IPS-15b (cell line): ENCODE data around the gene VTA1.
"Not testable (repeated sequence)": the region's sequence is repeated elsewhere in the genome, so short reads cannot be mapped to it uniquely, and the experiment has no call there.

Source experiments
- H3K27me3 ChIP-seq: one replicate; pipeline ENCODE4 v1.6.1; 2013; ENCODE audit warnings: low read length; ENCODE audit not compliant: control insufficient read depth, insufficient read depth
- H3K36me3 ChIP-seq: one replicate; pipeline ENCODE4 v1.6.1; 2013; ENCODE audit warnings: low read length; ENCODE audit not compliant: control insufficient read depth, insufficient read depth
- H3K4me1 ChIP-seq: one replicate; pipeline ENCODE4 v1.6.1; 2013; ENCODE audit warnings: mild to moderate bottlenecking, low read length; ENCODE audit not compliant: control insufficient read depth, insufficient read depth
- H3K4me3 ChIP-seq: one replicate; pipeline ENCODE4 v1.5.1; 2013; ENCODE audit warnings: low read depth, low read length
- H3K9ac ChIP-seq: one replicate; pipeline ENCODE4 v1.6.1; 2013; ENCODE audit warnings: low read depth, mild to moderate bottlenecking, low read length
- H3K9me3 ChIP-seq: one replicate; pipeline ENCODE4 v1.6.1; 2013; ENCODE audit warnings: mild to moderate bottlenecking, low read length; ENCODE audit not compliant: control insufficient read depth, insufficient read depth

Gene VTA1

DNA sequence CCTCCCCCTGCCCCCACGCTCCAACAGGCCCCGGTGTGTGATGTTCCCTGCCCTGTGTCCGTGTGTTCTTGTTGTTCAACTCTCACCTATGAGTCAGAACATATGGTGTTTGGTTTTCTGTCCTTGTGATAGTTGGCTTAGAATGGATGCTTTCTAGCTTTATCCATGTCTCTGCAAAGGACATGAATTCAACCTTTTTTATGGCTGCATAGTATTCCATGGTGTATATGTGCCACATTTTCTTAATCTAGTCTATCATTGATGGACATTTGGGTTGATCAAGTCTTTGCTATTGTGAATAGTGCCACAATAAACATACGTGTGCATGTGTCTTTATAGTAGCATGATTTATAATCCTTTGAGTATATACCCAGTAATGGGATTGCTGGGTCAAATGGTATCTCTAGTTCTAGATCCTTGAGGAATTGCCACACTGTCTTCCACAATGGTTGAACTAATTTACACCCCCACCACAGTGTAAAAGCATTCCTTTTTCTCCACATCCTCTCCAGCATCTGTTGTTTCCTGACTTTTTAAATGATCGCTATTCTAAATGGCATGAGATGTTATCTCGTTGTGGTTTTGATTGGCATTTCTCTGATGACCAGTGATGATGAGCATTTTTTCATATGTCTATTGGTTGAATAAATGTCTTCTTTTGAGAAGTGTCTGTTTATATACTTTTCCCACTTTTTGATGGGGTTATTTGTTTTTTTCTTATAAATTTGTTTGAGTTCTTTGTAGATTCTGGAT is 82.6 kb downstream of the VTA1 start:
- H3K4me1 ChIP-seq, H3K36me3 ChIP-seq, H3K4me3 ChIP-seq, H3K27me3 ChIP-seq, H3K9ac ChIP-seq, H3K9me3 ChIP-seq: not testable (repeated sequence)

GRCh38 chr6:142232206-142233044 is 85.4 kb downstream of the VTA1 start:
- not testable (repeated sequence) for H3K9ac ChIP-seq

DNA sequence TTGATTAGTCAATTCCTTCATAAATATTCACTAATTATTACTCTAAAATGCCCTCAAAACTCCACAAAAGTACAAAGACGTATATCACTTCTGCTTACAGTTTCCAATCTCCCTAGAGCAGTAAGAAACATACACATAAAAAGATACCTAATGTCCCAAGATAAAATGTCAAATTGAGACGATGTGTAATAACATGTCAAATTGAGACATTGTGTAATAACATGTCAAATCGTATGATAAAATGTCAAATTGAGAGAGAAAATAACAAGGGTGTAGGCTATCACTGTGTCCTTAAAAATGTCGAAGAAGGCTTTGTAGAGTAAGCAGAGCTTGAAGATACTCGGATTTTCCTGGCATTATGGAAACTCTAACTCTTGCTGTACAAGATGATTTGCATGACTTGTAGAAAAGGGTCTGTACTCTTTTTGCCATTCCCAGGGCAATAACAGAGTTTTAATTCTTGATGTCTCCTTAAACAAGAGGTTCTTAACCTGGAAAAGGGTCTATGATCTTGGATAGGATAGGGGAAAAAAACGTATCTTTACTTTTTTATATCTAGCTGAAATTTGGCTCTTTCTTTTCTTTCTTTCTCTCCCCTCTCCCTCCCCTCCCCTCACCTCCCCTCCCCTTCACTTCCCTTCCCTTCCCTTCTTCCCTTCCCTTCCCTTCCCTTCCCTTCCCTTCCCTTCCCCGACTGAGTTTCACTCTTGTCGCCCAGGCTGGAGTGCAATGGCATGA is 87.1 kb downstream of the VTA1 start:
- peaks cover 6% of the 10 kb centered on the region for H3K4me1 ChIP-seq
- H3K4me3 ChIP-seq: no peak overlapping the region
- no peaks in the 10 kb centered on the region for H3K27me3 ChIP-seq
- H3K9me3 ChIP-seq: no peaks in the 10 kb centered on the region
- H3K36me3 ChIP-seq: no peaks in the 10 kb centered on the region
- no peak overlapping the region for H3K9ac ChIP-seq

More at GRCh38 chr6:142232206-142233044, 85.4 kb downstream of the VTA1 start:
- not testable (repeated sequence) for H3K4me1 ChIP-seq, H3K36me3 ChIP-seq, H3K4me3 ChIP-seq, H3K9me3 ChIP-seq, H3K27me3 ChIP-seq

GRCh38 chr6:142235272-142235671 is 88.2 kb downstream of the VTA1 start:
- no peaks in the 10 kb centered on the region for H3K9me3 ChIP-seq
- peaks cover 6% of the 10 kb centered on the region for H3K4me1 ChIP-seq
- H3K4me3 ChIP-seq: no peak overlapping the region
- no peak overlapping the region for H3K9ac ChIP-seq
- H3K27me3 ChIP-seq: no peaks in the 10 kb centered on the region
- H3K36me3 ChIP-seq: no peaks in the 10 kb centered on the region

DNA sequence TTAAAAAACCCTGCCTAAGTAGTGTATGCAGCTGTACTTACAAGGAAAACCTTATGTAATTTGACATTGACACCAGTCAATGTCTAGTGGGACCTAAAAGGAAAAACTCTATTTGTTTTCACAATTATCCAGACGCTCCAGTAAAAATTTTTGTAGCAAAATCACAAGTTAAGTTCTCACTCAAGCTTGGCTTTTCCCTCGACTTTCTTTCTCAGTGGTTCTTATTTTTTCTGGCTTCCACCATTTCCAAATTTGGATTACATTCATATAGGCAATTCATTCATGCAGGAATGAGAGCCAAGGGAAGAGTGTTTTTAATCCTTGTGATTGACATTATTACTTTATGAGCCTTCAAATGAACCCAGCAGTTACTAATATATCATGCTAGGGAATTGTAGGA is 88.7 kb downstream of the VTA1 start:
- Histone ChIP-seq H3K9ac (no peak overlapping the region), H3K27me3 (no peaks in the 10 kb centered on the region), H3K9me3 (no peaks in the 10 kb centered on the region), H3K4me3 (no peak overlapping the region), H3K4me1 (peaks cover 6% of the 10 kb centered on the region), H3K36me3 (no peaks in the 10 kb centered on the region)

DNA sequence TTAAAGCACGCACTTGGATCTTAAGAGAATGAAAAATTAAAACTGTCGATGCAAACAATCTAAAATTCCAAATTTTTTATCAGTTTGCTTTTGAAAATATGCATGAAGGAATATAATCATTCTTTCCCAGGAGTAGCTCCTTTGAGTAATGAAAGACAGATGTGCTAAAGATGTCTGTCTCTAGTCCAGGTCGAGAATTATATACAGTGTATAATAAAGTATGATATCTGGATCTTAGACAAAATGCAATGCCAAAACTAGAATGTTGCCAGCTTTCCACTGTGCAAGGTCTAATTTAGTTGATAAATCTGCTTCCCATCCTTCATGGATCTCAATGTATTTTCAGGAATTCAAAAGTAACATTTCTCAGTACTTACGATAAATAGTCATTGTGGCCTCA is 89.6 kb downstream of the VTA1 start:
- Histone ChIP-seq H3K4me3 (no peak overlapping the region), H3K9ac (no peak overlapping the region), H3K27me3 (no peaks in the 10 kb centered on the region), H3K36me3 (no peaks in the 10 kb centered on the region), H3K9me3 (no peaks in the 10 kb centered on the region), H3K4me1 (peaks cover 3% of the 10 kb centered on the region)

- Histone ChIP-seq H3K9me3 (no peaks in the 10 kb centered on the region), H3K9ac (no peak overlapping the region), H3K27me3 (no peaks in the 10 kb centered on the region), H3K36me3 (no peaks in the 10 kb centered on the region), H3K4me3 (no peak overlapping the region), H3K4me1 (peaks cover 4% of the 10 kb centered on the region)
These were observed 91.8 kb downstream of the VTA1 start for GRCh38 chr6:142238881-142239280.

- peaks cover 4% of the 10 kb centered on the region for H3K4me1 ChIP-seq
- no peaks in the 10 kb centered on the region for H3K27me3 ChIP-seq
- no peaks in the 10 kb centered on the region for H3K9me3 ChIP-seq
- H3K4me3 ChIP-seq: no peak overlapping the region
- no peak overlapping the region for H3K9ac ChIP-seq
- H3K36me3 ChIP-seq: no peaks in the 10 kb centered on the region
These were observed 93.1 kb downstream of the VTA1 start for GRCh38 chr6:142240179-142240578.

DNA sequence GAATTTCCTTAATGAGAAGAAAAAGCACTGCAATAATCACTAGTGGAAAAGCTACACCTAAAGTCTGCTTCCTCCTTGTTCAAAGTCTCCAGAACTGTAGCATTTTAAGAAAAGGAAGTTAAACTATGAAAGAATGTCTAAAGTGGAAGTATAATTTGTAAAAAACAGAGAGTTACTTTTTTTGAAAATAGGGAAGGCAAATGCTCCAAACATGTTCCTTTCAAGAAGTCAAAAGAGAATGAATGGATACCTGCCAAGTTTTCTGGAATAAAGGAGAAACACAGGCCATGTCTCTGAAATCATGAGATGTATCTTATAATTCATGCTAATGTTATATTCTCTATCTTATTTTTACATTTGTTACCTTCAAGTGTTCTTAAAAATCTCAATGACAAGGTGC is 94.0 kb downstream of the VTA1 start:
- Histone ChIP-seq H3K9me3 (no peaks in the 10 kb centered on the region), H3K9ac (no peak overlapping the region), H3K27me3 (no peaks in the 10 kb centered on the region), H3K4me3 (no peak overlapping the region), H3K36me3 (no peaks in the 10 kb centered on the region), H3K4me1 (peaks cover 4% of the 10 kb centered on the region)

GRCh38 chr6:142242269-142242668 is 95.2 kb downstream of the VTA1 start:
- Histone ChIP-seq H3K27me3 (no peaks in the 10 kb centered on the region), H3K4me3 (no peak overlapping the region), H3K9me3 (no peaks in the 10 kb centered on the region), H3K4me1 (peaks cover 4% of the 10 kb centered on the region), H3K36me3 (no peaks in the 10 kb centered on the region), H3K9ac (no peak overlapping the region)

DNA sequence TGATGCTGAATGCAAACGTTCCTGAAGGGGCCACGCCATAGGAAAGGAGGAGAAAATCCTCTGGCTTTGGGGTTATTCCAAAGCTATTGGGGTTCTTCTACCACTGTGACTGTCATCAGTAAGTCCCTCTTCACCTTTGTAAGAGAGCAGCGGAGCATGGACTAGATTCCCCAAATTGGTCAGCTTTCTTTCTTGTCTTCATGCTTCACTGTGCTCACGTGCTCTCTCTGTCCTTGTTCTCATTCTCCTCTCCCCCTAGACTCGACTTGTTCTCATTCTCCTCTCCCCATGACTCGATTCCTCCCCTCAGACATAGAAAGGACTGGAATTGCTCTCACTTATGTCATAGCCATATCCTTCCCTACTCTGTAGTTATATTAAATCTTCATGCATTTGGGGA is 99.9 kb downstream of the VTA1 start:
- H3K9me3 ChIP-seq: no peaks in the 10 kb centered on the region
- H3K4me3 ChIP-seq: no peak overlapping the region
- no peaks in the 10 kb centered on the region for H3K36me3 ChIP-seq
- H3K27me3 ChIP-seq: no peaks in the 10 kb centered on the region
- H3K4me1 ChIP-seq: peaks cover 4% of the 10 kb centered on the region
- H3K9ac ChIP-seq: no peak overlapping the region
